Prostate gland (tissue), 2 donors: Measurements from ENCODE around the gene DRD2. TPM values are rescaled to one million over a fixed set of nuclear protein-coding genes. Genes with fewer than 3 reads are reported as not detected.

Source experiments
- DNase-seq: peaks from one replicate; pipeline ENCODE4 v3.0.0-alpha.2; 2019; ENCODE audit warnings: low spot score
- H3K27ac ChIP-seq, 2 donors: fragments of 200-600 bp; sonication (generic); 2 replicates each; pipeline ENCODE4 v1.5.1; 2017 to 2019
- H3K27me3 ChIP-seq: fragments of 200-600 bp; sonication (generic); replicated peaks from 2 replicates; pipeline ENCODE4 v1.5.1; 2019; ENCODE audit not compliant: insufficient read depth
- H3K36me3 ChIP-seq, 2 donors: fragments of 200-600 bp; sonication (generic); 1 replicate in 1 of 2; 2 replicates in 1 of 2; pipeline versions ENCODE4 v1.5.1 to v1.8.1; 2017 to 2019
- H3K4me1 ChIP-seq: fragments of 200-600 bp; sonication (generic); replicated peaks from 2 replicates; pipeline ENCODE4 v1.5.1; 2019
- H3K4me3 ChIP-seq, 2 donors: fragments of 200-600 bp; sonication (generic); 2 replicates each; pipeline ENCODE4 v1.5.1; 2017 to 2019
- H3K9me3 ChIP-seq: fragments of 200-600 bp; sonication (generic); 2 replicates; pipeline ENCODE4 v1.5.1; 2017
- CTCF ChIP-seq, 4 experiments: fragments of 200-600 bp in 2 of 4; fragments of 450-650 bp in 2 of 4; sonication (generic) in 2 of 4; IDR thresholded peaks; 1 replicate in 3 of 4; 2 replicates in 1 of 4; pipeline ENCODE4 v1.5.1; 2016 to 2019; ENCODE audit warnings: antibody characterized with exemption in 4 of 4, mild to moderate bottlenecking in 2 of 4, moderate library complexity in 2 of 4
- POLR2A ChIP-seq: fragments of 450-650 bp; IDR thresholded peaks from one replicate; pipeline ENCODE4 v1.6.1; 2016; ENCODE audit warnings: antibody characterized with exemption, mild to moderate bottlenecking
- POLR2AphosphoS5 ChIP-seq: sonication (generic); formaldehyde crosslinking; IDR thresholded peaks from one replicate; pipeline ENCODE4 v1.6.1; 2017; ENCODE audit warnings: antibody characterized with exemption
- WGBS: methylation state at CpG from one replicate; pipeline ENCODE4 v1.1.5; 2018; 5-methylcytosine and 5-hydroxymethylcytosine counted together
- intact Hi-C: fragments of 100-400 bp; cut with DNase I; formaldehyde crosslinking; loops from one replicate; pipeline ENCODE4 v1.14.2; 2022
- total RNA-seq, 2 donors: library from RNA; depleted of rRNA; stranded (reverse); fragments of >200 nt; gene quantifications; one replicate each; pipeline ENCODE4 v1.1.0, GENCODE V29; 2016

DRD2 gene
- total RNA-seq, 2 donors from 2014 or later, result 0.68 to 2.4 TPM

- no peak for DNase-seq
- TF ChIP-seq POLR2A (no peak), POLR2AphosphoS5 (no peak), CTCF (IDR thresholded peaks at IDR 0.05) (no peak)
- intact Hi-C loops, result loop anchor here (10.0 kb wide), 1 partner anchor 161 kb away; no protein-coding TSS in a partner anchor
- Histone ChIP-seq H3K27ac (no peak overlapping the region), H3K4me1 (no peaks in the 10 kb centered on the region), H3K4me3 (no peak overlapping the region), H3K36me3 (no peaks in the 10 kb centered on the region), H3K27me3 (no peaks in the 10 kb centered on the region), H3K9me3 (no peaks in the 10 kb centered on the region)
- WGBS, result 74% methylated on average over 10 of the region's 10 CpGs
These were observed 101.1 kb downstream of the DRD2 start for GRCh38 chr11:113373981-113374560.

- H3K27ac ChIP-seq, result no peak overlapping the region
- 80% methylated on average over 3 of the region's 3 CpGs for WGBS
- no peaks in the 10 kb centered on the region for H3K9me3 ChIP-seq
- intact Hi-C loops, result loop anchor here (10.0 kb wide), 1 partner anchor 161 kb away; no protein-coding TSS in a partner anchor
- H3K4me1 ChIP-seq, result no peaks in the 10 kb centered on the region
- H3K27me3 ChIP-seq, result no peaks in the 10 kb centered on the region
- TF ChIP-seq POLR2A, result no peak
- TF ChIP-seq POLR2AphosphoS5, result no peak
- no peak for TF ChIP-seq CTCF (IDR thresholded peaks at IDR 0.05)
- H3K4me3 ChIP-seq, result no peak overlapping the region
- H3K36me3 ChIP-seq, result no peaks in the 10 kb centered on the region
- DNase-seq, result no peak
These were observed 101.9 kb downstream of the DRD2 start for GRCh38 chr11:113373306-113373705.

GRCh38 chr11:113372309-113372708 is 102.9 kb downstream of the DRD2 start:
- TF ChIP-seq POLR2A (no peak), POLR2AphosphoS5 (no peak), CTCF (IDR thresholded peaks at IDR 0.05) (no peak)
- no peaks in the 10 kb centered on the region for H3K27me3 ChIP-seq
- H3K36me3 ChIP-seq, result no peaks in the 10 kb centered on the region
- H3K4me3 ChIP-seq, result no peak overlapping the region
- H3K27ac ChIP-seq, result no peak overlapping the region
- intact Hi-C loops, result loop anchor here (10.0 kb wide), 1 partner anchor 162 kb away; no protein-coding TSS in a partner anchor
- DNase-seq, result no peak
- 74% methylated on average over 4 of the region's 4 CpGs for WGBS
- no peaks in the 10 kb centered on the region for H3K4me1 ChIP-seq
- no peaks in the 10 kb centered on the region for H3K9me3 ChIP-seq

GRCh38 chr11:113370634-113371033 is 104.6 kb downstream of the DRD2 start:
- H3K27ac ChIP-seq, result no peak overlapping the region
- no peaks in the 10 kb centered on the region for H3K9me3 ChIP-seq
- H3K27me3 ChIP-seq, result no peaks in the 10 kb centered on the region
- no peak for TF ChIP-seq POLR2A
- no peak for TF ChIP-seq POLR2AphosphoS5
- no peak for TF ChIP-seq CTCF (IDR thresholded peaks at IDR 0.05)
- no peaks in the 10 kb centered on the region for H3K4me1 ChIP-seq
- 82% methylated on average over 5 of the region's 5 CpGs for WGBS
- no peaks in the 10 kb centered on the region for H3K36me3 ChIP-seq
- H3K4me3 ChIP-seq, result no peak overlapping the region
- intact Hi-C loops, result loop anchor here (10.0 kb wide), 1 partner anchor 164 kb away; no protein-coding TSS in a partner anchor
- no peak for DNase-seq

GRCh38 chr11:113369411-113369810 is 105.8 kb downstream of the DRD2 start:
- intact Hi-C loops, result no loop called here
- WGBS, result 80% methylated on average over 3 of the region's 3 CpGs
- no peaks in the 10 kb centered on the region for H3K9me3 ChIP-seq
- no peak overlapping the region for H3K27ac ChIP-seq
- no peak overlapping the region for H3K4me3 ChIP-seq
- H3K4me1 ChIP-seq, result no peaks in the 10 kb centered on the region
- TF ChIP-seq CTCF (IDR thresholded peaks at IDR 0.05), result no peak
- TF ChIP-seq POLR2A, result no peak
- no peak for TF ChIP-seq POLR2AphosphoS5
- H3K36me3 ChIP-seq, result peaks cover 0 to 1% of the 10 kb centered on the region in 2 donors
- no peaks in the 10 kb centered on the region for H3K27me3 ChIP-seq
- no peak for DNase-seq
